SH-SY5Y (cell line): Measurements from ENCODE around the gene ROR1.

Source experiments
- GATA2 ChIP-seq: IDR thresholded peaks from 2 replicates; pipeline ENCODE4 v1.6.1; 2011; ENCODE audit warnings: mild to moderate bottlenecking, low read depth, low read length
- GATA3 ChIP-seq: IDR thresholded peaks from 2 replicates; pipeline ENCODE4 v1.6.1; 2011; ENCODE audit warnings: low read depth, mild to moderate bottlenecking, low read length, moderate library complexity

DNA sequence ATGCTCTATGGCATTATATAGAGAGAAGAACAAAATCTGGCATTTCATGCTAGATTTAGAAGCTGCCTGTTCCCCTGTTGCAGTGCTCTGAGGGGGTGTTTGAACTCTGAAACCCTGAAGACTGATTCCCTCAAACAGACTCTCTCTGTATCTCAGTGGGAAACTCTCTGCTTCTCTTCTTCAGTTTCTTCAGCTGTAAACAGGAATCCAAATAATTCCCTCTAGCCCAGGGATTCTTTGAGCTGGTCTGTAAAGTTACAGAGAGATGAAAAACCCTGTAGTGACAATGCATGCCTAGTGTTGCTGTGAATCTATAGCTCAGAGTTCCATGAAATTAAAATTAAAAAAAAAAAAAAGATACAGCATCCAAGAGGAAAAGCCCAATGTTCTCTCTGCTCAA, 17.0 kb upstream of the ROR1 start:
- TF ChIP-seq GATA3 = no peak
- no peak for TF ChIP-seq GATA2
